HG03457 (cell line): ENCODE measurements around the gene CIDEA.
"Not testable (repeated sequence)": the region's sequence is repeated elsewhere in the genome, so short reads cannot be mapped to it uniquely, and the experiment has no call there.

Experiments used
- ATAC-seq: cut with Tn5 transposase; IDR thresholded peaks from one replicate; pipeline ENCODE4 v1.9.1; 2021; ENCODE audit warnings: moderate number of reproducible peaks; ENCODE audit not compliant: unreplicated experiment

The CIDEA gene

DNA sequence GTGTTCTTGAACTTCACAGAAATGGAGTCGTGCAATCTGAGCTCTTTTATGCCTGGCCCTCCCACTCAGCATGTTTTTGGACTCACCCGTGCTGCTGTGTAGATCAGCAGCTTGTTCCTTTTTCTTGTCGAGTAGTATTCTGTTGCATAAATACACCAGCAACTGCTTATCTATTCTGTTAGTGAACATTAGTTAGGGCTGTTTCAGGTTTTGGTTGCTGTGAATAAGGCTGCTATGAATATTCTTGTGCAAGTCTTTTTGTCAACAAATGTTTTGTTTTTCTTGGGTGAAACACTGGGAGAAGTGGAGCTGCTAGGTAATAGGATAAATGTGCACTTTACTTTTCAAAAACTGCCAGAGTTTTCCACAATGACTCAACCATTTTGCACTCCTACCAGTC is 15.3 kb upstream of the CIDEA start:
- ATAC-seq: no peak

DNA sequence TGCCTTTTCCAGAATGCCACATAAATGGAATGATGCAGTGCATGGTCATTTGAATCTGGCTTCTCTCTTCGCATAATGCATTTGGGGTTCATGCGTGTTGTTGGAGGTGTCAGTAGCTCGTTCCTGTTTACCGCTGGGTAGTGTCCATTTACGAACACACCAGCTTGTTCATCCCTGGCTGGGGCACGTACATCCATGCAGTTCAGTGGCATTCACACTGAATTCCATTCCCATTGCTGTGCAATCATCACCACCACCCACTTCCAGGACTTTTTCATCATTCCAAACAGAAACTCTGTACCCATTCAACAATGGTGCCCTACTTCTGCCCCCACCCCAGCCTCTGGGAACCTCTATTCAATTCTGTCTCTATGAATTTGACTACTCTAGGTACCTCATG is 14.7 kb upstream of the CIDEA start:
- ATAC-seq: no peak

DNA sequence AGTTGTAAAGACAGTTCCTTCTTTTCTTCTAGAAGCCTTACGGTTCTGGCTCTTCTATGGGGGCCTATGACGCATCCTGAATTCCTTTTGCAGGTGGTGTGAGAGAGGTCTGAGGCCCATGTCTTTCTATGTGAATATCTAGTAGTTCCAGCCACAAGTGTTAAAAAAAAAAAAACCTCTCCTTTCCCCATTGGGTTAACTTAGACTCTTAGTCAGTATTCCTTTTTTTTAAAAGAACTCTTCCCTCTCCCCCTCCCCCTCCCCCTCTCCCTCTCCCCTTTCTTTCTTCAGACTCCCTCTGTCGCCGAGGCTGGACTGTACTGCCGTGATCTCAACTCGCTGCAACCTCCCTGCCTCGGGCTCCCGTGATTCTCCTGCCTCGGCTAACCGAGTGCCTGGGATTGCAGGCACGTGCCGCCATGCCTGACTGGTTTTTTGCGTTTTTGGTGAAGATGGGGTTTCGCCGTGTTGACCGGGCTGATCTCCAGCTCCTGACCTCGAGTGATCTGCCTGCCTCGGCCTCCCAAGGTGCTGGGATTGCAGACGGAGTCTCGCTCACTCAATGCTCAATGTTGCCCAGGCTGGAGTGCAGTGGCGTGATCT is 11.4 kb upstream of the CIDEA start:
- no peak for ATAC-seq

DNA sequence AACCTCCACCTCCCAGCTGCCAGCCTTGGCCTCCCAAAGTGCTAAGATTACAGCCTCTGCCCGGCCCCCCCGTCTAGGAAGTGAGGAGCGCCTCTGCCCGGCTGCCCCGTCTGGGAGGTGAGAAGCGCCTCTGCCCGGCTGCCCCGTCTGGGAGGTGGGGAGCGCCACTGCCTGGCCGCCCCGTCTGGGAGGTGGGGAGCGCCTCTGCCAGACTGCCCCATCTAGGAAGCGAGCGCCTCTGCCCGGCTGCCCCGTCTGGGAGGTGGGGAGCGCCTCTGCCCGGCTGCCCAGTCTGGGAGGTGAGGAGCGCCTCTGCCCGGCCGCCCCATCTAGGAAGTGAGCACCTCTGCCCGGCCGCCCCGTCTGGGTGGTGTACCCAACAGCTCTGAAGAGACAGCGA is 10.9 kb upstream of the CIDEA start:
- not testable (repeated sequence) for ATAC-seq

DNA sequence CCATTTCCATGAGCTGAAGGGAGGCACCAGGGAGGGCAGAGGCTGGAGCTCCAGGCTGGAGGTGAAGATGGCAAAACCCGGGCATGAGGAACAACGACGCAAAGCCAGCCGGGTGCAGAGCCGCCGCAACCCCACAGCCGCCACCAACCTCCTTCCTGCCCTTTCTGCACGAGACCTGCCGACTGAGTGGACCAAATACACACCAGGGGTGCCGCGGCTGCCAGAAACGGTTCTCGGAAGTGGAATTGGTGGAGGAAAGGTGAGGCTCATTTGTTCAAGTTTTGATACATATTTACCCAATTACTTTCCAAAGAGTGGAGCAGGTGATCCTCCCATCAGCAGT is 8.4 kb upstream of the CIDEA start:
- no peak for ATAC-seq

DNA sequence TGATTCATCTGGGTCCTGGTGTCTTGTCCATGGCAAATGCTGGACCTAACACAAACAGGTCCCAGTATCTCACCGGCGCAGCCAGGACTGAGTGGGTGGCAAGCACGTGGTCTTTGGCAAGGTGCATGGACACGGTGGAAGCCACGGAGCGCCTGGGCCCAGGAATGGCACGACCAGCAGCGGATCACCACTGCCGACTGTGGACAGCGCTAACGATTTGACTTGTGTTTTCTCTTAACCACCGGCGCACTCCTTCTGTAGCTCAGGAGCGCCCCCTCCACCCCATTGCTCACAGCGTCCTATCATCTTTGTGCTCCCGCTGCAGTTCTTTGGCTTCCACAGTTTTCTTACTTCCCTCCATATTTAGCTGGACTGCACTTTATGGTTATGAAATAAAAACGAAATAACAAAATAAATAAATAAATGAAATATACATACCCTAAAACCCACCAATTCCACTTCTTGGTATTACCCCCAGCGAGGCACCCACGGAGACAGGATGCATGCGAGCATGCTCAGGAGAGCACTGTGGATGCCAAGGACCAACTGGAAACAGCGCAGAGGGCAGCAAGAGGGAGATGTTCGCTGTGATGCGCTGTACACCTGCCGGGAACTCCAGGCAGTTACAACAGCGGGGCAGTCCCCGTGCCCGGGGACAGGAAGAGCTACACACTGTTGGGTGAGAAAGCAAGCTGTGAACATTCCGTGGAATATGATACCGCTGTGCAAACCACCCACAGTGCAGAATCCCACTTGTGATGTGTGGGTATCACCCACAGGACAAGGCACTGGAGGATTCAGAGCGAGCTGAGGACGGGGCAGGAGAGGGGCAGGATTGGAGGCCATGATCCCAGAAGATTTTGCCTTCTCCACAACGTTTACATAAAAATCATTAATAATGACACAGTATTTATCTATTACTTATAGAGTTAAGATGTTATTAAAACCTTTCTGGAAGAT is 7.0 kb upstream of the CIDEA start:
- ATAC-seq: no peak

DNA sequence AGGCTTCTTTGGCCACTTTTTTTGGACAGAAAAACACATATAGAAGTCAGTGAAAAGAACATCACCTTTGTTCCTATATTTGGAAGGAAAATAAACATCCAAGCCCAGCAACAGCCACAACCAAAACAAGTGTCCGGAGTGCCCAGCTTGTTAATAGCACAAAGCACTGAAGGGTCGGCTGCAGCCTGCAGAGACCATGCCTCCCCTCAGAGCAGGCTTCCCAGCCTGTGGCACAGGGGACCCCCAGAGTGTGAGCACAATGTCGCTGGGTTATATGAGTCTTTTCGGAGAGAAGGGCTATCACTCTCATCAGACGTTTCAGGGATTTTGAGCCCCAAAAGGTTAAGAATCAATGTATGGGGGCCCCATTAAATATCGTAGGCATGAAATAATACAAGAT is 6.2 kb upstream of the CIDEA start:
- ATAC-seq: no peak

DNA sequence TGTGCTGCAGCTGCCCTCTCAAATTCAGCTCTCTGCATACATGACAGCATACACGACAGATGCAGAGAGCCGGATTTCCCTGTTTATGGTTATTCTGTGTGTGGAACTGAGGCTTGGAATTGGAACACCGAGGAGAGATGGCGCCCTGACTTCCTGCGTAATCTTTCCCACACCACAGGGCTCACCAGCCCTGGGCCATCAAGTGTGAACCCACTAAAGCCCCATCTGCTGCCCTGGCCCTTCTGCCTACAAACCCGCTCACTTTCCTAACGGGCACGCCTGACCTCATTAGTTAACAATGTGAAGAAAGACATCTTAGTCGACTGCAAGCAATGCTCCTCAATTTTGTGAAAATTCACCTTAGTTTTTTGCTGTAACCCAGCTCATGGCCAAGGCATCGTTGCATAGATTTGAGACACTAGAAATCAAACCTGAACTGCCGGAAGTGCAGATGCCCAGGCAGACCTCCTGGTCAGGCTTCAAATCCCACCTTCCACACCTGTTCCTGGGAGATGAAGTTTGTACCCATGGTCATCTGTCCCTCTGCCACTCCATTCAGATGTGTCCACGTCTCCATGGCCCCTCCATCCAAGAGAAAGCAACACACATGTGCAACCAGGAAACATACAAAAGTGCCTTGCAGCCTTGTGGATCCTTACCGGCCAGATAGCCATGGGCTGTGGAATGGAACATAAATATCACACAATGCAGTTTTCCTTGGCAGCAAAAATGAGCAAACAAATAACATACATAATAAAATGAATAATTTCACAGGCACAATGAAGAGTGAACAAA is 5.0 kb upstream of the CIDEA start:
- ATAC-seq: no peak

DNA sequence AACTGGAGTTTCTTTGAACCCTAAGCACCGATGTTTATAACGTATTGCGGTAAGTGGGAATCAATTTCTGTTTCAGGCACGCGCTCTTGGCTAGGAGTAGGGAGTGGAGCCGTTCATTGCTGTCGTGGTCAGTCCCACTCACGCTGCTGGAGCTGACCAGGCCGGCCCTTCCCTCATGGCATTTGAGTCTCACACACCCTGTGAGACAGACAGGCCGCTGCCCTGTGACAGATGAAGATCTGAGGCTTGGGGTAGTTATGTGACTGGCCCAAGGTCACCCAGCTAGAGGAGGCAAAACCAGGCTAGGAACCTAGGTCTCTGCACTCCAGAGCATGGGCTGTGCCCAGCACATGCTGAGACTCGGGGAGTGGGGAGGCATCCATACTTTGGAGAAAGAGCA is 2.9 kb upstream of the CIDEA start:
- no peak for ATAC-seq

DNA sequence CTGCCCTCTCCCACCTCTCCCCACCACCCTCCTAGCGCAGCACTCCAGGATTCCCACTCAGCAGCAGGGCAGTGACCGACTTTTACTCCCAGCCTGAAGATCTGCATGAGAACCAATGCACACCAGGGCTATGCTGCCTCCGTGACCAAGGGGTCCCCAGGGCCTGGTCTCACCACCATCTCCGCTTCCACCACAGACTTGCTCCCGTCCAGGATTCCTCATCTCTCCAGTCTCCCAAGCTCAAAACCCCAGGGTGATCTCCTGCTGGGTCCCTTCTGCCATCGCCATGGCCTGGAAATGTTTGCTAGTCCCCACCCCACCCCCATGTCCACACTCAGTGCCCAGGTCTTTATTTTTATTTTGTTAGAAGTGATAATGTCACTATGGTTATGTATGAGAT is 2.1 kb upstream of the CIDEA start:
- no peak for ATAC-seq

DNA sequence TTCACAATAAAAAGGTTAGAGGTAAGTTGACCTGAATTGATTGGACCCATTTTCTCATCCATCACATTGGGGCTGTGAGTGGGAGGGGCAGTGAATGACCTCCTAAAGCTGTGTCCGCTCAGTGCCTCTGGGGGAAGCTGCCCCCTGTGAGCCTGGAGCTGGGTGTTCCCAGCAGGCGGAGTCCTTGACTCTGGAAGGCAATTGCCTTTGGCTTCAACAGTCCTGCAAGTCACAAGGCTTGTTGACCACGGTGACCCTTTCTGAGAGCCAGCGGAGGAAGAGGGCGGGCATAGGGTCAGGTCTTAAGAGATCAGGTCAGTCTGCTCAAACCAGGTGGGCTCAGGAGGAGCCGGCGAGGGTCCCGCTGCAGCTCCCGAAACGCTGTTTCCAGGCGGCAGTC is 1.1 kb upstream of the CIDEA start:
- ATAC-seq: no peak

DNA sequence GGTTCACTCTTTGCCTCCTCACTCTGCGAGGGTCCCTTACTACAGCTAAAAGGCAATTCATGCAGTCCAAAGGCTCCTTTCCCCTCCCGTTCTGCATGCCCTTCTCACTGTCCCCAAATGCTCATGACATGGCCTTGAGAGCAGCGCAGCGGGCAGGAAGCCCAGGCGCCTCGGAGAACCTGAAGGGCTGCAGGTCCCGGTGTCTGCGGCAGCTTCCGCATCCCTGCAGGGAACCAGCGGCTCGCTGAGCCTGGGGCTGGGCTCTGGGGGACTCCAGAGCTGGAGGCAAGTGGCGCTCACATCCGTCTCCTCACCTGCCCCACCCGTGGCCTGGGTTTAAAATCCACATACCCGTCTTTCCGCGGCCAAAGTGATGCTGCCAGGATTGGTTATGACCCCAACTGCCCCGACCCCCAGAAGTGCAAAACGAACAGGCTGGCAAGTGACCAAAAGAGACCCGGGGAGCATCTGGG is 462 bp upstream of the CIDEA start:
- ATAC-seq: no peak

DNA sequence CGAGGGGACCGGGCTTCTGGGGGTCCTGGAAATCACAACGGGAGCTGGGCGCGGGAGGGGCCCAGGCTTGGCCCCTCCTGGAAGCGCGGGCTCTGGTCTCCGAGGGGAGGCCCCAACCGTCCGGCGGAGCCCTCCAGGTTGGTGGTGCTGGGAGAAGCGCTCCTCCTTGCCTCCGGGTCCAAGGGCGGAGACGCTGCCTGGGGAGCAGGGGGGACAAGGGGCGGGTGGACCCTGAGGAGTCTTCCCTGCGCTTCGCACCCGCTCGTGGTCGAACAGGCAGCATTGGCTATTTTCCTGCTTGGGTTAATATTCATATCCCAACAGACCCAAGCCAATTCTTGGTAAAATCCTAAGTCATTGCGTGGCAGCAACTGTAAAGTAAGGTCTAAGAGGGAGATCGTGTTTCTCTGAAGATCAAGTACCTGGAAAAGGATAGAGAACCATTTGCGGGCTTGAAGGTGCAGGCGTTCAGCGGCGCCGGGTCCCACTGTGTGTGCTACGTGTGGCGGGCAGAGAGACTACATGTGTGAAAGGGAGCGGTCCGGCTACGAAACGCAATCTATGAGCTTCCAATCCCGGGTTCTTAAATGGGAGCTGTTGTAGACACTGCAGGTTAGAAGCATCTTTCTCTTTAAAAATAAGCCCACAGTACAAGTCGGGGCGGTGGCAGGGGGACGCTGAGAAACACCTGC is 805 bp downstream of the CIDEA start:
- no peak for ATAC-seq

DNA sequence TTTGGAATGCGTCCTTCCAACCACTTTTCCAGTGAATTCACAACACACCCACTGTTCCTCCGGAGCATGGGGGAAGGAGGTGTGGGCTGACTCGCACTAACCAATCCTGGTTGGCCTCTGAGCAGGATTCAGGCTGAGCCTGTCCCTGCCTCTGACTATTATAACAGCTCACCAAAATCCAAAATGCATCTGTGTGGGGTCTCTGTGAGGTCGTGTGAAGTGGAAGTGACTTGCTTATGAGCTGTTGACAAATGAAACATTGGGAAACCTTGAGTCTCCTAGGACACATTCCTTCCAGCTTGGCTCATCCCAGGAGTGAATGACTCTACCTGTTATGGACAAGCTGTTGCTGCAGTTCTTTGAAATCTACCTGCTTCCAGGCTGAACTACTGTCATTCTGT is 1.5 kb downstream of the CIDEA start:
- ATAC-seq: no peak

DNA sequence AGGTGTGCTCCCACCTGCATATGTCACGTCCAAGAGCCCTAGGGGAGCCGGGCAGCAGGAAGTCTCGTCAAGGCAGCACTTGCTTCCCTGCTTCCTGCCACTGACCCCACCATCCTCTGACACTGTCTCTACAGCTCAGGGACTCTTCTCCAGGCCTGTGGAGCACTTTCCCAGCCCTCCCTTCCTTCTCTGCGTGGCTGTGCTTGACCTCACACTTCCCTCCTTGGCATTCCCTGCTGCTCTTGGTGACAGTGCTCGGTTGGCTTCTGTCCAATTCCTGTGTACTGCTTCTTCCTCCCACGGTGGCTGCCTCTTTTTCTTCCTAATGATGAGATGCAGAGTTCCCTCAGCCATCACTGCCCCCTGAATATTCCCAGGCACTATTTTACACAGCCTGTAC is 2.8 kb downstream of the CIDEA start:
- no peak for ATAC-seq

DNA sequence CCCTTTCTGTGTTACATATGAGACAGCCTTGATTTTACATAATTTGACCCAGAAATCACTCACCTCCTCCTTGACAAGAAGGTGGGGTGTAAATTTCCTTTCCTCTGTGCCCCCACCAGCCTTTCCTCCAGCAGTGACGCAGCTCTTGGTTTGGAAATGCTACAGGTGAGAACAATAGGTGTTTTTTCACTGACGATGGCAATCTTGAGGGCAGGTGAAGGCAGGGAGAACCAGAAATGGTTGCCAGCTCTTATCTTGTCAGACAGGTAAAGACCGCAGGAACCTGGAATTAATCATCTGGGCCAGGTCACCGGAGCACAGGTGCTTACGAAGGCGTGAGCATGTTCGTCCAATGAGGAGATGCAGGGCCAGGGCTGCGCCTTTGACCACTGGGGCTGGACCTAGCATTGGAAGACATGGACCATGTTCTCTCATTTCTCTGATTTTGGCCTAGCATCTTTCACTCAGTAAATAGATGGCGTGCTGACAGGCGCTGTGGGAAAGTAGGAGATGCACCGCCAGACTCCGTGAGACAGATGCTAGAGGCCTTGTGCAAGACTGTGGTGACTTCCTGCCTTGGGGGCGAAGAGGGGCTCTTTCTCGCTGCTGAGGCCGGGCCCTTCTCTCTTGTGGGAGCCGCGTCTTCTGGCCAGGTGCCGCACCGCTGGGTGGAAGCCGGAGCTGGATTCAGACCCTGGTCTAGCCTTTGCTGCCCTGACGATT is 4.0 kb downstream of the CIDEA start:
- ATAC-seq: no peak

DNA sequence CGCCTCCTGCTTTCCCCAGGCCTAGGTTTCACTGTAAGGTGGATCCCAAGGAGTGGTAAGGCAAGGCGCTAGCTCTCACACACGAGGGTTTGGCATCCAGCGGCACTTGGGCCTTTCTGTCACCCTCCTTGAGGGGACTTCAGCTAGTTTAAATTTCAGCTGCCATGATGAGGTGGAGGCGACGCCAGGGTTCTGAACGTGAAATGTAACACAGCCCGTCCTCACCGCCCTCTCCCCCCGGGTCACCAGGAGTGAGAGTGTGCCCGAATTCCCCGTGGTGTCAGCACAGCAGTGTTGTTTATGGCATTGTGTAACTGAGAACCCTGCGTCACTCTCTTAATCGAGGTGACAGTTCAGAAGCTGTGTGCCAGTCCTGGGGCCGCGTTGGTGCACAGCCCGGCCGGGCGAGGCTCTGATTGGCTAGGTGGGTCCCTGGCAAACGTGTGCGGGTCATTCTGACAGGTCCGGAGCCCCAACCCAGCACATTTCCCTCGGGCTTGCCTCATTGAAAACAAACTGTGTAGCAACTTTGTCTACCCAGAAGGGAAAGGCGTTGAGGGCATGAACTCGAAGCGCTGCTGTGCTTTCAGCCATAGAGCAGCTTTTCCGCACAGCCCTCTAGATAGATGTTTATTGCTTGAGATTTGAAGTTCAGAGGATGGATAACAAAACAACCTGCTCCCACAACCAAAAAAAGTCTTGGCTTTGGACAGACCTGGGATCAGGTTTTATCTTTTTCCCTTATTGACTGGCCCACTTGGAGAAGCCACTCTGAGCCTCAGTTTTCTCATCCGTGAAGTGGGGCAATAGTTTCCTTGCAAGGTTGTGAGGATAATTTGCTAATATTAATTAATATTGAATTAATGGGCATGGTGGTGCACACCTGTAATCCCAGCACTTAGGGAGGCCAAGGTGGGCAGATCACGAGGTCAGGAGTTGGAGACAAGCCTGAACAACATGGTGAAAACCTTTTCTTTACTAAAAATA is 4.9 kb downstream of the CIDEA start:
- no peak for ATAC-seq

DNA sequence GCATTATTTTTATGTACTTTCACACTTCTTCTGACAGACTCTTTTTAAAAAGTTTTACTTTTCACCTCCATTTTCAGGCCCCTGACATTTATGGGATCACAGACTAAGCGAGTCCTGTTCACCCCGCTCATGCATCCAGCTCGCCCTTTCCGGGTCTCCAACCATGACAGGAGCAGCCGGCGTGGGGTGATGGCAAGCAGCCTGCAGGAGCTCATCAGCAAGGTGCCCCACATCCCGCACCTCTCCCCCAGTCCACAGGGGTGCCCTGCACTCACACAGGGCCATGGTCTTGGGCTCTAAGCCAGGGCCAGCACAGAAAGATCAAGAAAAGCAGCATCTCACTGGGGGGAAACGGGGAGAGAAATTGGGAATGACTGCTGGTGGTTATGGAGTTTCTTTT is 8.6 kb downstream of the CIDEA start:
- no peak for ATAC-seq

DNA sequence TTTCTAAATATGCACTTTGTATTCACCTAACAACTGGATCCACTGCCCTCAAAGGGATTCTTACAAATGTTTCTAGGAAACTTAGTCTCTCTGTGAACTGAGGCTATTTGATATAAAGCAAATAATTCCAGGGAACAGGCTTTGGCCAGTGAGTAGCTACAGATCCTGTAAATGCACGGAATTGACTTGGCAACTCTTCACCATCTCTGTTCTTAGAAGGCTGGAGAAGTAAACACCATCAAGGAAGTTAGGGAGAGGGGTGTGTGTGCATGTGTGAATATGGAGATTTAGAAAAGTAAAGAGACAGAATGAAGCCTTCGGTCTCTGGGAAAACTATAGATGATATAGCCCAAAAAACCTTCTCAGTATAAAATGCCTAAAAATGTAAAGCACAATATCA is 10.7 kb downstream of the CIDEA start:
- no peak for ATAC-seq
